Daoy (cell line): ENCODE data around the gene FBXO30. TPM values are rescaled to one million over a fixed set of nuclear protein-coding genes. Genes with fewer than 3 reads are reported as not detected.

Experiments
- DNase-seq: peaks from one replicate; pipeline ENCODE4 v3.0.0-alpha.2; 2015; ENCODE audit warnings: low read depth
- total RNA-seq: library from RNA; depleted of rRNA; stranded (reverse); fragments of >200 nt; shearing (Covaris generic); gene quantifications from 2 replicates; pipeline ENCODE4 v1.2.3, GENCODE V29; 2014; rRNA removed

The FBXO30 gene, protein sequence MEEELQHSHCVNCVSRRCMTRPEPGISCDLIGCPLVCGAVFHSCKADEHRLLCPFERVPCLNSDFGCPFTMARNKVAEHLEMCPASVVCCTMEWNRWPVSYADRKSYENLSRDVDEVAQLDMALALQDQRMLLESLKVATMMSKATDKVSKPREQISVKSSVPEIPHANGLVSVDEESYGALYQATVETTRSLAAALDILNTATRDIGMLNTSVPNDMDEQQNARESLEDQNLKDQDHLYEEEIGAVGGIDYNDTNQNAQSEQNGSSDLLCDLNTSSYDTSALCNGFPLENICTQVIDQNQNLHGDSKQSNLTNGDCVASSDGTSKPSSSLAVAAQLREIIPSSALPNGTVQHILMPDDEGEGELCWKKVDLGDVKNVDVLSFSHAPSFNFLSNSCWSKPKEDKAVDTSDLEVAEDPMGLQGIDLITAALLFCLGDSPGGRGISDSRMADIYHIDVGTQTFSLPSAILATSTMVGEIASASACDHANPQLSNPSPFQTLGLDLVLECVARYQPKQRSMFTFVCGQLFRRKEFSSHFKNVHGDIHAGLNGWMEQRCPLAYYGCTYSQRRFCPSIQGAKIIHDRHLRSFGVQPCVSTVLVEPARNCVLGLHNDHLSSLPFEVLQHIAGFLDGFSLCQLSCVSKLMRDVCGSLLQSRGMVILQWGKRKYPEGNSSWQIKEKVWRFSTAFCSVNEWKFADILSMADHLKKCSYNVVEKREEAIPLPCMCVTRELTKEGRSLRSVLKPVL
- total RNA-seq = 6.6 and 7.3 TPM in 2 replicates

DNA sequence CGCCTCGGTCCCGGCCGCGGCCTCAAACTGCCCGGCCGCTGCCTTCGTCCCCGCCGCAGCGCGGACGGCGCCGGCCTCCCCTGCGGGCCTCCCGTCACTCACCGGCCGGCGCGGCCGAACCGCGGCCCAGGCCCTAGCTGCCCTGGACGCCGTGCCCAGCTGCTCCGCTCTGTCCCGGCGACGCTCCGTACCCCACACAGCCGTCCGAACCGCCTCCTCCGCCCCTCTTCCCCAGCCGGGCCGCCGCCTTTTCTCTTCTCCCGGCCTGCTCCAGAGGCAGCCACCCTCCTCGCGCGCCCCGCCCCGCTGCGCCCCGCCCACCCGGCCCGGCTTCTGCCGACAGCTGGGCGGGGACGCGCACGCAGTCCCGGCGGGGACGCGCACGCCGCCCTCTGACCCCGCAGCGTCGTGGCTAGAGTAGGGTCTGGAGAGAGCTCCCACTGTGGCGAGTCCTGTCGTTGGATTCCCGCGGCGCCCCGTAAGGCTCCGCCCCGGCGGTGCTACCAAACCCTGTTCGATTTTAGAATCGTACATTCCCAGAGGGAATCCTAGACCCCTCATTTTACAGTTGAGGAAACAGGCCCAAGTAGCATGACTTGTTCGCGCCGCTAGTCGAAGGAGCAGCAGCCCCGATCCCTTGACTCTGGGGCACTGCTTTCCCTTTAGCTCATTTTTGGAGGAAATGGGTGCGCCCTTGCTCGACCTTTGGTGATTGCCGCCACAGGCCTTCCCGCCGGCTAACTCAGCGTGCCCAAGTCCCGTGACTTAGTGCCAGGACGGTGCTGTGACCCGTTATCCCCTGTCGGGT lies at the start of gene FBXO30:
TSS of gene FBXO30 (minus strand) at position 295 of the 808 bp plus-strand sequence. CDS start 8,390 bp downstream, outside the sequence.
- DNase-seq = peak; percentile 97

DNA sequence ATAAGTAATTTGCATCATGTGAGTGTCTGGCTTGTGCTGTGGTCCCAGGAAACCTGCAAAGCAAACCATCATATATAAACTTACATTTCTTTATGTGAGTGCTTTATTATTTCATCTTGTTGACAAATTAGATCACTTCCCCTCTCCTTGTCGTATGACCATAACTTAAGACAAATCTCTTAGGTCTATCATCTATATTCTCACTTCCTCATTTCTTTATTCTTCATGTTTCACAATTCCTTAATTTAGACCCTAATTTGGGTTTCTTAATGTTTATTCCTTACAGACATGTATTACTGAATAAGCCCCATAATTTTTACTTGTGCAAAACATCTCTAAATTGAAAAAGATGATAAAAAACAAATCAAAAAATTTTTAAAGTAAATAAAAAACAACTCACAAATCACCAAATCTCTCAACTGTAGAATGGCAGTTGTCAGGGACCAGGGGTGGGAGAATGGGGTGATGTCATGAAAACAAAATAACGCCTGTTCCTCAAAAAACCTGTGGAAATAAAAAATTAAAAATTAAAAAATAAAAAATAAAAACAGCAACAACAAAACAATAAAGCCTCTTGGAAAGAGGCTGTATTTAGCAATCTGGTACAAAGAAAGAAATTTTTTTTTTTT lies 49.5 kb upstream of the FBXO30 start:
- DNase-seq = no peak

DNA sequence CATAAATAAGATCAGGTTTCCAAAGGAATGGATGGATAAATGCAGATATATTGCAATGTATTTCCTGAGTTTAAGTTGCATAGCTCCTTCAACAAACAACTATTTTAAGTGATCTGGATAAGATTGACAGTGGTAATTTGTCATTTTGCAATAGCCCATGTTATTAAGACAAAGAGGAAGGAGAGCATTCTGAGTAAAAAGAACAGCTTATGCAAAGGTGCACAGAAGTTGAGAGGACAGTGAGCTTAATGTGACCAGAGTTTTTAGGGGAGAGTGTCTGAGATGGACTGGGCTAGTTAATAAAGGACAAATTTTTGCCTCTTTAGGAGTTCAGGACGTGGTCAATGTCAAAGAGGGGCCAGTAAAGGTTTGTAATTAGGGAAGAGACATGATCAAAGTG lies 48.8 kb upstream of the FBXO30 start:
- DNase-seq = no peak

DNA sequence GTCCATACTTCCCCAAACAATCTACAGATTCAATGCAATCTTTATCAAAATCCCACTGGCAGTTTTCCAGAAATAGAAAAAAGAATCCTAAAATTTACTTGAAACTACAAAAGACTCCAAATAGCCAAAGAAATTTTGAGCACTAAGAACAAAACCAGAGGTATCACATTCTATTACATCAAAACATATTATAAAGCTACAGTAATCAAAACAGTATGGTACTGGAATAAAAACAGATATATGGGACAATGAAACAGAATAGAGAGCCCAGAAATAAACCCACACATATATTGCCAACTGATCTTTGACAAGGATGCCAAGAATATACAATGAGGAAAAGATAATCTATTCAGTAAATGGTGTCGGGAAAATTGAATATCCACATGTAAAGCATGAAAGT lies 46.0 kb upstream of the FBXO30 start:
- DNase-seq = no peak

GRCh38 chr6:145850671-145851070 lies 36.1 kb upstream of the FBXO30 start:
- no peak for DNase-seq

- no peak for DNase-seq
Observed at GRCh38 chr6:145848541-145848940, 33.9 kb upstream of the FBXO30 start.

DNA sequence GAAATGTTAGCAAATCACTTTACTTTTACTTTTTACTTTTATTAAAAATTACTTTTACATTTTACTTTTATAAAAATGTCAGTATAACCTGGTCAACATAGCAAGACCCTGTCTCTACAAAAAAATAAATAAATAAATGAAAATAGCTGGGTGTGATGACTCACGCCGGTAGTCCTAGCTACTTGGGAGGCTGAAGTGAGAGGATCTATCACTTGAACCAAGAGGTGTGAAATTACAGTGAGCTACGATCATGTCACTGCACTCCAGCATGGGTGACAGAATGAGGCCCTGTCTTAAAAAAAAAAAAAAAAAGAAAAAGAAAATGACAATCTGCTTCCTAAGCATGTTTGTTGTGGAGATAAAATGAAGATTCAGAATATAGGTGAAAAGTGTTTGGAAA lies 31.0 kb upstream of the FBXO30 start:
- DNase-seq = no peak

DNA sequence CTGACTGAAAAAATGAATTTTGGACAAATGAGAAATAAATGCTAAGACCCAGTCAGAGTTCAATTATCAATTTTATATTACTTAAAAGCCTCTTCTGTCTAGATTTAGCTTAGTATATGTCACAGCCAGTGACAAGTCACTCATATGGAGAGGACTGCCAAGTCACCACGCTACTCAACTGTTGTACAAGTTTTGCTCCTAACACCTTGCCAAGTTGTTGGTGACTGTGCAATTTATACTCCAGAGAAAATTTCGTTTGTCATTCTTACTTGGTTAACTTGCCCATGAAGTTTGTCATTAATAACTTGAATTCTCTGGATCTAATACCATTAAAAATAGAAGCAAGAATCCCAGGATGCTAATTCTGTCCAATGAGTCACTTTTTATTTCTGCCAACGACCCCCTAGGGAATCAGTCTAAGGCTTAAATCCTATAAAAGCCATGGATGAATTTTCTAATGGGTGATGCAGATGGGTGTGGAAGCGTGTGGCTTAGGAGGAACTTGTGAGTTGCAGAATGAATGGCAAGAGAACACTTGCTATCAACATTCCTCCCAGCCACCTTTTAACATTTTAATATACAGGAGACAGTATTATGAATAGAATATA lies 30.4 kb upstream of the FBXO30 start:
- no peak for DNase-seq

DNA sequence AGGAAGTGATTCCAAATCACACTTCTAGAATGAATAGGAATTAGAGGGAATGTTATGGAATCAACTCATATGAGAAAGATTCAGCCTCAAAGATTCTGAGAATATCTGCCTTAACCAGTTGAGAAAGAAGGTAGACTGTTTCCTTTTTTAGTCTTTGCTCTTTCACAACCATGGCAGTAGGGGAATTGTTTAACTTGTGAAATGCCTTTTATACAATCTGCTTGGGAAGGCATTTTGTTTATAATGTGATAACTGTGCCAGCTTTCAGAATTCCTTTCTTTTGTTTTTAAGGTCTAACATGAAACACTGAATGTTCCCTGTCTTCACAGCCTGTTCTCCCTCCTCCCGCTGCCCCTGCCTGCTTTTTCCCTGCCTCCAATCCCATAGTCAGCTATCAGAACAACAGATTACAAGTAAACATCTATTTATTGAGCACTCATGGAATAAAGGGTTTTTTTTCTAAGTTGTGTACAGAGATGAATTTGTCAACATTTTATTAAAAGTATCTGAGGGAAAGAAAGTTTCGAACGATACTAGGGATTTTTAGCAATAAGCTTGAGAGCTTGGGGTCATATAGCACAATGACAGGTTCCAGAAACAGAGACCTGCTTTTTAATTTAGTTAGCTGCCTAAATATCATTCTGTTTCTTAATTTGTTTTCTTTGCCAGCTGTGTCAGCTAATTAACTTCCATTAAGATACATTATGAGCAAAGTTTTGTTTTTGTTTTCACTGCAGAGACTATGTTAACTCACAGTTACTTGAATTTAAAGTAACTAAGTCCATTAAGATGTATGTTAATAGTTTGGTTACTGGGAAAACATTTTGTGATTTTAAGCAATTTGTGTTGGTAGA lies 28.3 kb upstream of the FBXO30 start:
- DNase-seq = no peak

DNA sequence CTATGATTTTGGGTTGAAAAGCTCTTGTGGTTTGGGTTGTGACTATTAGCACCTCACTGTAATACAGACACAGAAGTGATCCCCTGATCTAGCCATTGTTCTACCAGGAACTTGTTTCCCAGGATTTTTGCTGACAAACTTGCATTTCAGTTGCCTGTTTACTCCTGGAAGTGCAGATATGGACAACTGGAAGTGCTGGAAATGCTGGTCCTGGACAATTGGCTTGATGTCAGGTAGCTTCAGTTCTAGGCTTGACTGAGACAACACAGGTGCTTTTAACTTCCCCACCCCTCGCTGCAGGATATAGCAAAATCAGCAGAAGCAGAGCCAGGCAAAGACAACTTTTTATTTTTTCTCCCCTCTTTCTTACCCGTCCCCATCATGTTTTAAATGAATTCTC lies 27.1 kb upstream of the FBXO30 start:
- DNase-seq = no peak

DNA sequence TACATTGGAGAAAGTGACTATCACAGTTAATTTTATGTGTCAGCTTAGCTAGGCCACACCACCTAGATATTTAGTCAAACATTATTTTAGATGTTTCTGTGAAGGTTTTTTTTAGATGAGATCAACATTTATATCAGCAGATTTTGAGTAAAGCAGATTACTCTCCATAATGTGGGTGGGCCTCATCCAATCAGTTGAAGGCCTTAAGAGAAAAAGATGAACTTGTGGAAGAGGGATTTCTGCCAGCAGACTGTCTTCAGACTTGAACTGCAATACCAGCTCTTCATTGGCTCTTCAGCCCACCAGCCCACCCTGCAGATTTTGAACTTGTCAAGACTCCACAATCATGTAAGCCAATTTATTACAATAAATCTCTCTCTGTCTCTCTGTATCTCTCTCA lies 25.1 kb upstream of the FBXO30 start:
- no peak for DNase-seq

GRCh38 chr6:145838305-145838704 lies 23.7 kb upstream of the FBXO30 start:
- no peak for DNase-seq

- DNase-seq = no peak
Observed at GRCh38 chr6:145836772-145837171, 22.2 kb upstream of the FBXO30 start.

DNA sequence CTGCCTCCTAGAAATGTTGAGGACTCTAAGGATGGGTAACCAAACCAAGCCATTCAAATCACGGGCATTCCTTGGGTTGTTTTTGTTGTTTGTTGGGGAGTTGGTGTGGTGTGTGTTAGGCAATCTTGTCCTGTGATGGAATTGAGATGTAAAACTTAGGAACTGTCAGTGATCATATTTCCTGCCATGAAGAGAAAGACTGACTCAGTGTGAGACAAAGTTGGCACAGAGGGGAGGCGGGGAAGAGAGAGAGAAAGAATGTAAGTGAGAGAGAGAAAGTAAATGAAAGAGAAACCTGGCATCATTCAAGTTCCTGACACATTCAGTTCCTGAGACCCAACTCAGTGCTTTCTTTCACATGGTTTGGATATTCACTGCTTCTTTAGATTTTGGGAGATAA lies 21.6 kb upstream of the FBXO30 start:
- peak; percentile 36 for DNase-seq

- no peak for DNase-seq
Observed at GRCh38 chr6:145830612-145831011, 16.0 kb upstream of the FBXO30 start.

GRCh38 chr6:145829950-145830349 lies 15.4 kb upstream of the FBXO30 start:
- no peak for DNase-seq

GRCh38 chr6:145829102-145829501 lies 14.5 kb upstream of the FBXO30 start:
- no peak for DNase-seq

GRCh38 chr6:145824344-145824743 lies 9.7 kb upstream of the FBXO30 start:
- no peak for DNase-seq

GRCh38 chr6:145823328-145823944 lies 8.8 kb upstream of the FBXO30 start:
- no peak for DNase-seq

GRCh38 chr6:145822456-145822855 lies 7.9 kb upstream of the FBXO30 start:
- DNase-seq = no peak
